ENCODE measurements around the gene WDR48.

The WDR48 gene

DNA sequence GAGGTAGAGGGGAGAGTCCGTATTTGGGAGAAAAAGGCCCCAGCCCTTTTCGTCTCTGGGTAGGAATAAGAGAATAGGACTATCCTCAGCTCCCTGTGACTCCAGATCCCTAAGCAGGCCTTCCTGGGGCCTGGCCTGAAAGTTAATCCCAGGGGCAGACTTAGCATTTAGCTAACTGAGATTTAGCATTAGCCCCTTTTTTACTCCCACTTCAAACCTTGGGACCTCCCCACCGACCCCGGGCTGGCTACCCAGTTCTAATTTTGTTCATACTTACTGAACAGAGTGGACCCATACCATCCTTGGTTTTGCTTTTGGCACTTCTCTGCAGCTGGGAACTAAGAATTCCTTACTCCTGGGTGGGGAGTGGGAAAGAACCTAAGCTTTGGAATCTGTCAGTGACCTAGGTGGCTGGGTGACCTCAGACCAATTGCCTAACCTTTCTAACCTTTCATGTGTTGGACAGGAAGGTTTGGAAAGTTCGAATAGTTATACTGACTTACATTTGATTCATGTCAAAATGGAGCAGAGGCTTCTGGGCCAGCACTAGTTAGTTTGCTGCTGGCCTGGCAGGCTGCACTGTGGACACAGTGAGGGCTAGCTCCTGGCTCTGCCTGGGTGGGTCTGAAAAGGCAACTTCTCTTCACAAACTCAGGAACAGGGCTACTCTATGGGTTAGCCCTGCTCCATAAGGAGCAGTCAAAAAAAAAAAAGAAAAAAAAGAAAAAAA, 67.3 kb downstream of the WDR48 start:
- TF ChIP-seq, protein P1, sequence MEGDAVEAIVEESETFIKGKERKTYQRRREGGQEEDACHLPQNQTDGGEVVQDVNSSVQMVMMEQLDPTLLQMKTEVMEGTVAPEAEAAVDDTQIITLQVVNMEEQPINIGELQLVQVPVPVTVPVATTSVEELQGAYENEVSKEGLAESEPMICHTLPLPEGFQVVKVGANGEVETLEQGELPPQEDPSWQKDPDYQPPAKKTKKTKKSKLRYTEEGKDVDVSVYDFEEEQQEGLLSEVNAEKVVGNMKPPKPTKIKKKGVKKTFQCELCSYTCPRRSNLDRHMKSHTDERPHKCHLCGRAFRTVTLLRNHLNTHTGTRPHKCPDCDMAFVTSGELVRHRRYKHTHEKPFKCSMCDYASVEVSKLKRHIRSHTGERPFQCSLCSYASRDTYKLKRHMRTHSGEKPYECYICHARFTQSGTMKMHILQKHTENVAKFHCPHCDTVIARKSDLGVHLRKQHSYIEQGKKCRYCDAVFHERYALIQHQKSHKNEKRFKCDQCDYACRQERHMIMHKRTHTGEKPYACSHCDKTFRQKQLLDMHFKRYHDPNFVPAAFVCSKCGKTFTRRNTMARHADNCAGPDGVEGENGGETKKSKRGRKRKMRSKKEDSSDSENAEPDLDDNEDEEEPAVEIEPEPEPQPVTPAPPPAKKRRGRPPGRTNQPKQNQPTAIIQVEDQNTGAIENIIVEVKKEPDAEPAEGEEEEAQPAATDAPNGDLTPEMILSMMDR (IDR thresholded peaks at IDR 0.05; ENCODE audit: insufficient read depth, low read length, poor library complexity, severe bottlenecking): no peak

DNA sequence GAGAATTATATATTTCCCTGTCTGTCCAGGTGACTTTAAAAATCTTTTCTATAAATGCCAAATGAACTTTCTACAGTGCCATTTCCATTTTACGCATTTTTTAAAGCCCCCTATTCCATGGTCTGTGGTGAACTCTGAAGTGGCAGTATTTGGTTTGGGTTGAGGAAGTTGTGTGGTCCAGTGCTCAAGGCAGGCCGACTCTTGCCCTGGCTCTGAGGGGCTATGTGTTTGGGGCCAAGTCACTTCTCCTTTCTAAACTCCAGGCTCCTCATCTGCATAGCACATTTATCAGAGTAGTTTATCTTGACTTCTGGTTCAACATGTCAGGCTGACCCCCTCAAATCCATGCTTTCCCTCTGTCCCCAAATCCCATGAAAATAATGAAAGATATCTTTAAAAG, 69.8 kb downstream of the WDR48 start:
- Histone ChIP-seq H3K36me3 (ENCODE audit: control insufficient read depth, insufficient read depth, low read length) (no peaks in the 10 kb centered on the region), H3K4me3 (replicated peaks; ENCODE audit: low read depth, low read length) (no peak overlapping the region), H3K27me3 (replicated peaks; ENCODE audit: control insufficient read depth, insufficient read depth, low read length) (no peaks in the 10 kb centered on the region)
- TF ChIP-seq, protein P1 (IDR thresholded peaks at IDR 0.05; ENCODE audit: insufficient read depth, low read length, poor library complexity, severe bottlenecking): no peak
- no peak for DNase-seq (ENCODE audit: extremely low read depth, insufficient read length)

More for the DNA sequence above, 67.3 kb downstream of the WDR48 start:
- Histone ChIP-seq H3K27me3 (replicated peaks; ENCODE audit: control insufficient read depth, insufficient read depth, low read length) (no peaks in the 10 kb centered on the region), H3K36me3 (ENCODE audit: control insufficient read depth, insufficient read depth, low read length) (no peaks in the 10 kb centered on the region), H3K4me3 (replicated peaks; ENCODE audit: low read depth, low read length) (no peak overlapping the region)
- DNase-seq (ENCODE audit: extremely low read depth, insufficient read length): no peak

DNA sequence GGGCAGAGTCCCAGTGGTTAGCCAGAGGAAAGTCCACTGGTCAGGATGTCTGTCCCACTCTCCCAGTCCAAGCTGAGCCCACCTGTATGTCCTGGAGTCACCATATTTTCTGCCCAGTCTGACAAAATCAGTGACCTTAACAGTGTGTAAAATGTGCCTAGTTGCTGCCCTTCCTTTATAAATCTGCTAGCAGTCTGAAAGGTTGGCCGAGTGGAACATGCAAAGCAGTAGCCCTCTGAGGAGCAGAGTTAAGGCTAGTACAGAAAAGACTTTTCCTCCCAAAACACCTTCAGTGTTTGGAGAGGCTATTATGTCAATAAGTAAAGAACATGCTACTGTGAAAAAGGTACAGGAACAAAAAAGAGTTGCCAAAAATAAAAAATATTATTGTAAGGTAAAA, 71.0 kb downstream of the WDR48 start:
- H3K36me3 ChIP-seq (ENCODE audit: control insufficient read depth, insufficient read depth, low read length): no peaks in the 10 kb centered on the region
- no peaks in the 10 kb centered on the region for H3K27me3 ChIP-seq (replicated peaks; ENCODE audit: control insufficient read depth, insufficient read depth, low read length)
- DNase-seq (ENCODE audit: extremely low read depth, insufficient read length): no peak
- H3K4me3 ChIP-seq (replicated peaks; ENCODE audit: low read depth, low read length): no peak overlapping the region
- TF ChIP-seq, protein P1 (IDR thresholded peaks at IDR 0.05; ENCODE audit: insufficient read depth, low read length, poor library complexity, severe bottlenecking): no peak

DNA sequence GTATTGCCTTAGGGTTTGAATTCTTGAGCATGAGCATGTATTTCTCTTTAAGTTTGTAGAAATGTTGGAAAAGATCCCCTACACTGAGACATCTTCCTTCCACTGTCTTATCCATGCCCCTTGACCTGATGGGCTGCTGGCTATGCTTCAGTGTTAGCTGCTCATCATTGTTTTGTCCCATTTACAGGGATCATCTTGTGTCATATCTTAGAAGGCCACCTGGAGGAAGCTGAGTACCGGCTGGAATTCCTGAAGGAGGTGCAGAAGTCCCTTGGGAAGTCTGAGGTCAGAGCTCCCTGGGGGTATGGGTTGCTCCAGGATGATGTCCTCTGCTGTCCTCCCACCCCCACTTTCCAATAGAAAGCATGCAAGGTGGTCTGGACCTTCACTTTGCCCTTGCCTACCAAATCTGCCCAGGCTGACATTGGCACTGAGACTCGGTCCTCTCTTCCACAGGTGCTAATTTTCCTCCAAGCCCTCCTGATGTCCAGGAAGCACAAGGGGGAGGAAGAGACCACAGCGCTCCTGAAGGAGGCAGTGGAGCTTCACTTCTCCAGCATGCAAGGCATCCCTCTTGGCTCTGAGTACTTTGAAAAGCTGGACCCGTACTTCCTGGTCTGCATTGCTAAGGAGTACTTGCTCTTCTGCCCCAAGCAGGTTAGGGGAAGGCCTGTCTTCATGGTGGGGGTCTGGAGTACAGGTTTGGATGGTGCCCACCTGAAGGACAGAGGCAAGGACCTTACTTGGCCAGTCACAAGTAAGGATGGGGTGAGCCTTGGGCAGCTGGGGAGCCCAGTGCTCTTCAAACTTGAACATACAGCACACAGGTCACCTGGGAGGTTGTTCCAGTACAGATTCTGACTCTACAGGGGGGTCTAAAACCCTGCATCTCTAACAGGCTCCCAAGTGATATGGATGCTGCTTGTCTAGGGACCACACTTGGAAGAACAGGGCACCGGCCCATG, 73.3 kb downstream of the WDR48 start:
- Histone ChIP-seq H3K36me3 (ENCODE audit: control insufficient read depth, insufficient read depth, low read length) (no peaks in the 10 kb centered on the region), H3K4me3 (replicated peaks; ENCODE audit: low read depth, low read length) (no peak overlapping the region), H3K27me3 (replicated peaks; ENCODE audit: control insufficient read depth, insufficient read depth, low read length) (no peaks in the 10 kb centered on the region)
- DNase-seq (ENCODE audit: extremely low read depth, insufficient read length): no peak
- TF ChIP-seq, protein P1 (IDR thresholded peaks at IDR 0.05; ENCODE audit: insufficient read depth, low read length, poor library complexity, severe bottlenecking): no peak

DNA sequence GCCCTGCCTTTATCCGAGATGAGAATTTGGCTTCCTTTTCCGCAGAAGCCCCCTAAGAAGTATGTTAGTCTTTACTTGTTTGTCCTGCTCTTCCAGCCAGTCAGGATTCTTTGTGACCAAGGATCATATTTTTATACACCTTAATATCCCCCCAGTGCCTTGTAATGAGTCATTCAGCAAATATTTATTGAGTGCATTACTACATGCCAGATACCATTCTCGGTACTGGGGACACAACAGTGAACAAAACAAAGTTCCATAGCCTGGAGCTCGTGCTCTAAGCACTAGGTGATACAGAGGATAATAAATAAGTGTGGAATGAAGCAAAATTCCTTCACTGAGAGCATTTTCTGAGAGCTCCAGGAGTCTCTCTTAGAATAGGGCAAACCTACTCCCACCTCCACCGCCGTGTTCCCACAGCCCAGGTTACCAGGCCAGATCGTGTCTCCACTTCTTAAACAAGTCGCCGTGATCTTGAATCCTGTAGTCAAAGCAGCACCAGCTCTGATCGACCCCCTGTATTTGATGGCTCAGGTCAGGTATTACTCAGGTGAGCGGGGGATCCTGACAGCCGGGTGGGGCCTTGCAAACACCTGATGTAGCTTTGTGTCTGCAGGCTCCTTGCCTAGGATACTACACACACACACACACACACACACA, 74.2 kb downstream of the WDR48 start:
- no peaks in the 10 kb centered on the region for H3K36me3 ChIP-seq (ENCODE audit: control insufficient read depth, insufficient read depth, low read length)
- TF ChIP-seq, protein P1 (IDR thresholded peaks at IDR 0.05; ENCODE audit: insufficient read depth, low read length, poor library complexity, severe bottlenecking): no peak
- no peaks in the 10 kb centered on the region for H3K27me3 ChIP-seq (replicated peaks; ENCODE audit: control insufficient read depth, insufficient read depth, low read length)
- no peak for DNase-seq (ENCODE audit: extremely low read depth, insufficient read length)
- H3K4me3 ChIP-seq (replicated peaks; ENCODE audit: low read depth, low read length): no peak overlapping the region
